Stimulated activated CD4-positive, alpha-beta T cell treated with anti-CD3 and anti-CD28 coated beads, Interleukin-2, amount 100 ng/mL, for 4 hours (primary cell): ENCODE measurements around the gene RPL31.
A peak's percentile ranks its signal among the peaks of the same experiment; 100 is the strongest.

Experiments used
- DNase-seq: peaks from one replicate; pipeline ENCODE4 v3.0.0-alpha.2; 2020; ENCODE audit warnings: low read depth

The RPL31 gene

GRCh38 chr2:100995309-100996075 is 6.6 kb upstream of the RPL31 start:
- DNase-seq = no peak

GRCh38 chr2:100997509-100998234 is 4.4 kb upstream of the RPL31 start:
- no peak for DNase-seq

GRCh38 chr2:100998235-100998573 is 3.9 kb upstream of the RPL31 start:
- DNase-seq = no peak

- DNase-seq = no peak
Observed at GRCh38 chr2:100999995-101000394, 2.1 kb upstream of the RPL31 start.

- DNase-seq = peak; percentile 3
Observed at GRCh38 chr2:101002562-101003277, 631 bp downstream of the RPL31 start.

GRCh38 chr2:101003278-101003775 is 1.2 kb downstream of the RPL31 start:
- DNase-seq = no peak

- DNase-seq = no peak
Observed at GRCh38 chr2:101004620-101005325, 2.7 kb downstream of the RPL31 start.

GRCh38 chr2:101006065-101006715 is 4.1 kb downstream of the RPL31 start:
- no peak for DNase-seq

GRCh38 chr2:101007415-101008345 is 5.6 kb downstream of the RPL31 start:
- no peak for DNase-seq

- no peak for DNase-seq
Observed at GRCh38 chr2:101011152-101011551, 9.1 kb downstream of the RPL31 start.

GRCh38 chr2:101012054-101012705 is 10.1 kb downstream of the RPL31 start:
- DNase-seq = no peak

GRCh38 chr2:101012706-101013181 is 10.7 kb downstream of the RPL31 start:
- peak; percentile 5 for DNase-seq

- no peak for DNase-seq
Observed at GRCh38 chr2:101014264-101014857, 12.3 kb downstream of the RPL31 start.

- no peak for DNase-seq
Observed at GRCh38 chr2:101017371-101017770, 15.3 kb downstream of the RPL31 start.

- DNase-seq = no peak
Observed at GRCh38 chr2:101018934-101019333, 16.8 kb downstream of the RPL31 start.

- DNase-seq = no peak
Observed at GRCh38 chr2:101022221-101022620, 20.1 kb downstream of the RPL31 start.

GRCh38 chr2:101023327-101024107 is 21.4 kb downstream of the RPL31 start:
- no peak for DNase-seq

GRCh38 chr2:101025561-101025960 is 23.5 kb downstream of the RPL31 start:
- DNase-seq = no peak
